Neural progenitor cell (in vitro differentiated cells): Measurements from ENCODE around the gene PNPLA5. TPM values are rescaled to one million over a fixed set of nuclear protein-coding genes. Genes with fewer than 3 reads are reported as not detected.

Experiments used
- DNase-seq: peaks from one replicate; pipeline ENCODE4 v3.0.0-alpha.2; 2016; ENCODE audit warnings: low spot score
- H2AFZ ChIP-seq: fragments of 200-600 bp; sonication (generic); replicated peaks from 2 replicates; pipeline ENCODE4 v1.6.1; 2016; ENCODE audit warnings: antibody characterized with exemption
- H3F3A ChIP-seq: fragments of 200-600 bp; sonication (generic); 2 replicates; pipeline ENCODE4 v1.6.1; 2016; ENCODE audit warnings: antibody characterized with exemption, low read depth
- H3K27ac ChIP-seq: fragments of 200-600 bp; sonication (generic); 2 replicates; pipeline ENCODE4 v1.5.1; 2016; ENCODE audit warnings: mild to moderate bottlenecking
- H3K27me3 ChIP-seq: fragments of 200-600 bp; sonication (generic); 2 replicates; pipeline ENCODE4 v1.6.1; 2016; ENCODE audit warnings: mild to moderate bottlenecking, moderate library complexity
- H3K36me3 ChIP-seq: fragments of 200-600 bp; sonication (generic); 2 replicates; pipeline ENCODE4 v1.5.1; 2016
- H3K4me1 ChIP-seq: fragments of 200-600 bp; sonication (generic); 2 replicates; pipeline ENCODE4 v1.6.1; 2016; ENCODE audit warnings: mixed run types
- H3K4me2 ChIP-seq: fragments of 200-600 bp; sonication (generic); 2 replicates; pipeline ENCODE4 v1.6.1; 2016
- H3K4me3 ChIP-seq: fragments of 200-600 bp; sonication (generic); 2 replicates; pipeline ENCODE4 v1.5.1; 2016
- H3K79me2 ChIP-seq: fragments of 200-600 bp; sonication (generic); 2 replicates; pipeline ENCODE4 v1.6.1; 2016; ENCODE audit warnings: low read depth
- H3K9ac ChIP-seq: fragments of 200-600 bp; sonication (generic); 2 replicates; pipeline ENCODE4 v1.6.1; 2016
- H3K9me3 ChIP-seq: fragments of 200-600 bp; sonication (generic); 2 replicates; pipeline ENCODE4 v1.5.1; 2016; ENCODE audit warnings: low read depth
- H4K20me1 ChIP-seq: fragments of 200-600 bp; sonication (generic); 2 replicates; pipeline ENCODE4 v1.6.1; 2016; ENCODE audit warnings: low read depth
- H3K27ac Mint-ChIP-seq: 3 replicates; pipeline ENCODE4 v1.8.0; 2021; ENCODE audit warnings: mixed read lengths
- H3K27me3 Mint-ChIP-seq: 2 replicates; pipeline ENCODE4 v1.8.0; 2022; ENCODE audit warnings: low read depth, mild to moderate bottlenecking, inconsistent platforms, moderate library complexity, mixed read lengths; ENCODE audit not compliant: insufficient read depth
- H3K36me3 Mint-ChIP-seq: 3 replicates; pipeline ENCODE4 v1.8.0; 2021; ENCODE audit warnings: mixed read lengths
- H3K4me1 Mint-ChIP-seq: 3 replicates; pipeline ENCODE4 v1.8.0; 2021; ENCODE audit warnings: mixed read lengths
- H3K4me3 Mint-ChIP-seq: 3 replicates; pipeline ENCODE4 v1.8.0; 2021; ENCODE audit warnings: mild to moderate bottlenecking, moderate library complexity, mixed read lengths
- H3K9me3 Mint-ChIP-seq: 3 replicates; pipeline ENCODE4 v1.8.0; 2020; ENCODE audit warnings: mixed read lengths
- CTCF ChIP-seq: fragments of 200-600 bp; sonication (generic); IDR thresholded peaks from 2 replicates; pipeline ENCODE4 v1.5.1; 2017; ENCODE audit warnings: antibody characterized with exemption, mild to moderate bottlenecking
- EZH2 ChIP-seq: fragments of 200-600 bp; sonication (generic); IDR thresholded peaks from 2 replicates; pipeline ENCODE4 v1.6.1; 2017; ENCODE audit warnings: antibody characterized with exemption, mild to moderate bottlenecking, moderate library complexity
- EZH2phosphoT487 ChIP-seq: fragments of 200-600 bp; sonication (generic); IDR thresholded peaks from 2 replicates; pipeline ENCODE4 v1.6.1; 2017; ENCODE audit warnings: antibody characterized with exemption
- total RNA-seq: library from RNA; depleted of rRNA; stranded (reverse); fragments of >200 nt; gene quantifications from 2 replicates; pipeline ENCODE4 v1.2.3, GENCODE V29; 2015; ENCODE audit warnings: low replicate concordance

Gene PNPLA5
- total RNA-seq, 1 donor from 2014 or later = 0.11 TPM

GRCh38 chr22:43849731-43850130 lies 42.1 kb downstream of the PNPLA5 start:
- H3K36me3 ChIP-seq = no peaks in the 10 kb centered on the region
- no peaks in the 10 kb centered on the region for H3K9me3 Mint-ChIP-seq
- peaks cover 15% of the 10 kb centered on the region for H3K4me1 Mint-ChIP-seq
- H2AFZ ChIP-seq = no peak overlapping the region
- H3K27ac Mint-ChIP-seq = no peak overlapping the region
- no peak overlapping the region for H3K27ac ChIP-seq
- no peaks in the 10 kb centered on the region for H3K36me3 Mint-ChIP-seq
- DNase-seq = no peak
- no peaks in the 10 kb centered on the region for H3F3A ChIP-seq
- H3K4me3 Mint-ChIP-seq = no peak overlapping the region
- no peaks in the 10 kb centered on the region for H3K9me3 ChIP-seq
- no peaks in the 10 kb centered on the region for H3K27me3 ChIP-seq
- H3K4me3 ChIP-seq = no peak overlapping the region
- H3K4me2 ChIP-seq = no peak overlapping the region
- H3K79me2 ChIP-seq = peaks cover 45% of the 10 kb centered on the region
- no peak overlapping the region for H3K9ac ChIP-seq
- H3K4me1 ChIP-seq = peaks cover 6% of the 10 kb centered on the region
- peaks cover 88% of the 10 kb centered on the region for H4K20me1 ChIP-seq
- TF ChIP-seq EZH2phosphoT487 = no peak
- no peak for TF ChIP-seq EZH2
- TF ChIP-seq CTCF = no peak
- H3K27me3 Mint-ChIP-seq = peaks cover 6% of the 10 kb centered on the region

- no peaks in the 10 kb centered on the region for H3K9me3 ChIP-seq
- H3K36me3 ChIP-seq = no peaks in the 10 kb centered on the region
- H3K9me3 Mint-ChIP-seq = no peaks in the 10 kb centered on the region
- no peak overlapping the region for H3K9ac ChIP-seq
- H3K27ac ChIP-seq = no peak overlapping the region
- DNase-seq = peak; percentile 61
- H3K4me1 ChIP-seq = peaks cover 6% of the 10 kb centered on the region
- H3K27me3 Mint-ChIP-seq = peaks cover 6% of the 10 kb centered on the region
- H3K4me2 ChIP-seq = no peak overlapping the region
- H3K36me3 Mint-ChIP-seq = no peaks in the 10 kb centered on the region
- H3K4me1 Mint-ChIP-seq = peaks cover 15% of the 10 kb centered on the region
- no peaks in the 10 kb centered on the region for H3F3A ChIP-seq
- H3K4me3 ChIP-seq = no peak overlapping the region
- no peak for TF ChIP-seq EZH2phosphoT487
- no peak for TF ChIP-seq EZH2
- peak; percentile 55 for TF ChIP-seq CTCF
- no peak overlapping the region for H3K4me3 Mint-ChIP-seq
- no peaks in the 10 kb centered on the region for H3K27me3 ChIP-seq
- peak overlapping the region; percentile 50 for H3K27ac Mint-ChIP-seq
- H4K20me1 ChIP-seq = peaks cover 90% of the 10 kb centered on the region
- no peak overlapping the region for H2AFZ ChIP-seq
- H3K79me2 ChIP-seq = peaks cover 45% of the 10 kb centered on the region
Observed at GRCh38 chr22:43848366-43849171, 43.2 kb downstream of the PNPLA5 start.

- no peaks in the 10 kb centered on the region for H3K9me3 ChIP-seq
- H3K9ac ChIP-seq = no peak overlapping the region
- H3K27me3 Mint-ChIP-seq = peaks cover 6% of the 10 kb centered on the region
- H3K36me3 Mint-ChIP-seq = no peaks in the 10 kb centered on the region
- no peak overlapping the region for H3K4me2 ChIP-seq
- no peak overlapping the region for H2AFZ ChIP-seq
- H3K4me1 ChIP-seq = peaks cover 6% of the 10 kb centered on the region
- H3K4me3 ChIP-seq = no peak overlapping the region
- TF ChIP-seq CTCF (no peak), EZH2phosphoT487 (no peak), EZH2 (no peak)
- H3K27ac ChIP-seq = no peak overlapping the region
- peaks cover 92% of the 10 kb centered on the region for H4K20me1 ChIP-seq
- H3K4me1 Mint-ChIP-seq = peaks cover 12% of the 10 kb centered on the region
- H3K9me3 Mint-ChIP-seq = no peaks in the 10 kb centered on the region
- H3K79me2 ChIP-seq = peaks cover 40% of the 10 kb centered on the region
- H3K4me3 Mint-ChIP-seq = no peak overlapping the region
- H3K27me3 ChIP-seq = no peaks in the 10 kb centered on the region
- DNase-seq = no peak
- no peak overlapping the region for H3K27ac Mint-ChIP-seq
- H3K36me3 ChIP-seq = no peaks in the 10 kb centered on the region
- no peaks in the 10 kb centered on the region for H3F3A ChIP-seq
Observed at GRCh38 chr22:43847376-43848289, 44.2 kb downstream of the PNPLA5 start.
